Osteoblast (primary cell): Measurements from ENCODE around the gene RNF133. TPM values are rescaled to one million over a fixed set of nuclear protein-coding genes. Genes with fewer than 3 reads are reported as not detected.

ENCODE experiments used
- DNase-seq: peaks from one replicate; pipeline ENCODE4 v3.0.0; 2011; ENCODE audit warnings: low spot score, mixed read lengths; ENCODE audit not compliant: insufficient read length; ENCODE audit errors: missing footprints
- H2AFZ ChIP-seq: 2 replicates; pipeline ENCODE4 v1.6.0; 2011; ENCODE audit warnings: mild to moderate bottlenecking, low read length
- H3K27ac ChIP-seq: 2 replicates; pipeline ENCODE4 v1.5.1; 2011; ENCODE audit warnings: mild to moderate bottlenecking, low read depth, low read length, moderate library complexity
- H3K27me3 ChIP-seq: 2 replicates; pipeline ENCODE4 v1.6.0; 2012; ENCODE audit warnings: mild to moderate bottlenecking, control low read depth, inconsistent platforms, low read length, moderate library complexity; ENCODE audit not compliant: insufficient read depth
- H3K36me3 ChIP-seq: 2 replicates; pipeline ENCODE4 v1.5.1; 2011; ENCODE audit warnings: mild to moderate bottlenecking, low read length, control low read depth, moderate library complexity; ENCODE audit not compliant: insufficient read depth
- H3K4me1 ChIP-seq: 2 replicates; pipeline ENCODE4 v1.5.1; 2011; ENCODE audit warnings: mild to moderate bottlenecking, low read length, control low read depth, moderate library complexity; ENCODE audit not compliant: insufficient read depth
- H3K4me2 ChIP-seq: 2 replicates; pipeline ENCODE4 v1.6.0; 2011; ENCODE audit warnings: mild to moderate bottlenecking, low read length; ENCODE audit not compliant: insufficient read depth
- H3K4me3 ChIP-seq: fragments of 200-600 bp; sonication (generic); 3 replicates; pipeline ENCODE4 v1.5.1; 2012; ENCODE audit warnings: mild to moderate bottlenecking, low read length, inconsistent platforms; ENCODE audit not compliant: insufficient read depth
- H3K79me2 ChIP-seq: 2 replicates; pipeline ENCODE4 v1.6.0; 2012; ENCODE audit warnings: mild to moderate bottlenecking, low read length, control low read depth, inconsistent platforms; ENCODE audit not compliant: insufficient read depth
- H3K9me3 ChIP-seq: 2 replicates; pipeline ENCODE4 v1.5.1; 2011; ENCODE audit warnings: low read depth, low read length, control low read depth
- H4K20me1 ChIP-seq: 2 replicates; pipeline ENCODE4 v1.6.0; 2012; ENCODE audit warnings: mild to moderate bottlenecking, low read length, control low read depth; ENCODE audit not compliant: insufficient read depth
- CTCF ChIP-seq: IDR thresholded peaks from 2 replicates; pipeline ENCODE4 v1.5.1; 2011; ENCODE audit warnings: mild to moderate bottlenecking, low read depth, low read length, moderate library complexity; ENCODE audit errors: extremely low read depth
- total RNA-seq: library from RNA; depleted of rRNA; stranded (reverse); fragments of >200 nt; gene quantifications from 2 replicates; pipeline ENCODE4 v1.2.3, GENCODE V29; 2012

RNF133 gene
- total RNA-seq, 1 donor: 0.36 TPM

- no peaks in the 10 kb centered on the region for H3K79me2 ChIP-seq
- H3K4me1 ChIP-seq: no peaks in the 10 kb centered on the region
- no peak within 1 kb of the TSS for H3K4me2 ChIP-seq
- no peak within 1 kb of the TSS for H2AFZ ChIP-seq
- H3K27ac ChIP-seq: no peak within 1 kb of the TSS
- H3K36me3 ChIP-seq: no peaks in the 10 kb centered on the region
- H3K27me3 ChIP-seq: no peaks in the 10 kb centered on the region
- TF ChIP-seq CTCF: no peak
- DNase-seq: no peak
- H3K4me3 ChIP-seq: no peak within 1 kb of the TSS
- H4K20me1 ChIP-seq: no peaks in the 10 kb centered on the region
- H3K9me3 ChIP-seq: no peaks in the 10 kb centered on the region
Observed at GRCh38 chr7:122702872-122703510, 4.1 kb upstream of the RNF133 start, which contains the start of gene RNF148. Gene RNF148, minus strand, starts transcription at chr7:122702922. Its CDS starts 172 bp downstream, at chr7:122702750.

- Histone ChIP-seq H3K27me3 (no peaks in the 10 kb centered on the region), H3K4me1 (no peaks in the 10 kb centered on the region), H2AFZ (no peak overlapping the region), H3K4me2 (no peak overlapping the region), H3K79me2 (no peaks in the 10 kb centered on the region), H3K36me3 (no peaks in the 10 kb centered on the region), H3K27ac (no peak overlapping the region), H4K20me1 (no peaks in the 10 kb centered on the region), H3K4me3 (no peak overlapping the region), H3K9me3 (no peaks in the 10 kb centered on the region)
- no peak for TF ChIP-seq CTCF
- no peak for DNase-seq
Observed at GRCh38 chr7:122695816-122696215, 3.1 kb downstream of the RNF133 start.

DNA sequence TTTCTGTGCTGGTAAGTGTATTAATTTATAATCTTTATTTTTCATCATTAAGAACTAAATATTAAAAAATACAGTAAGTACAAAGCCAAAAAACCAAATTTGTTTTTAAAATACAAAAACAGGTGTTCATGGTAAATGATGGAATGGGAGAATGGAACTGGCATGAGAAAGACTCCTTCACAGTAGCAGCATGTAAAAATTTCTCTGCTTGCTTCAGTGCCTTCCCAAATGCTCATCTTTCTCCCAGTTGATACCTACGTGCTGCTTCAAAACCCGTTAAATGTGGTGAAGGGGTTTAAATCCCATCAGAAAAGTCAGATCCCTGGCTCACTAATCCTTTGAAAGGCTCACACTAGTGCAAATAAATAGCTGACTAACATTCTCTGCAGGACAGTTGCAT is 4.2 kb downstream of the RNF133 start:
- Histone ChIP-seq H3K79me2 (no peaks in the 10 kb centered on the region), H3K9me3 (no peaks in the 10 kb centered on the region), H3K27ac (no peak overlapping the region), H3K4me1 (no peaks in the 10 kb centered on the region), H3K4me3 (no peak overlapping the region), H4K20me1 (no peaks in the 10 kb centered on the region), H3K4me2 (no peak overlapping the region), H3K27me3 (no peaks in the 10 kb centered on the region), H3K36me3 (no peaks in the 10 kb centered on the region), H2AFZ (no peak overlapping the region)
- no peak for DNase-seq
- no peak for TF ChIP-seq CTCF

- Histone ChIP-seq H3K79me2 (no peaks in the 10 kb centered on the region), H3K4me2 (no peak overlapping the region), H3K27ac (no peak overlapping the region), H3K4me1 (no peaks in the 10 kb centered on the region), H2AFZ (no peak overlapping the region), H3K4me3 (no peak overlapping the region), H3K9me3 (no peaks in the 10 kb centered on the region), H3K27me3 (no peaks in the 10 kb centered on the region), H3K36me3 (no peaks in the 10 kb centered on the region), H4K20me1 (no peaks in the 10 kb centered on the region)
- DNase-seq: no peak
- TF ChIP-seq CTCF: no peak
Observed at GRCh38 chr7:122692769-122693309, 6.1 kb downstream of the RNF133 start.
